HepG2 (cell line): ENCODE data around the gene TBC1D20. TPM values are rescaled to one million over a fixed set of nuclear protein-coding genes. Genes with fewer than 3 reads are reported as not detected.

Experiments used
- CC2D1A ChIP-seq: sonication (generic); formaldehyde crosslinking; IDR thresholded peaks from 2 replicates; pipeline ENCODE4 v1.8.1; 2023; ENCODE audit warnings: mild to moderate bottlenecking, missing genetic modification reagents
- CHCHD3 ChIP-seq: sonication (generic); formaldehyde crosslinking; IDR thresholded peaks from 2 replicates; pipeline ENCODE4 v1.8.0; 2022; ENCODE audit warnings: mild to moderate bottlenecking, missing genetic modification reagents, moderate library complexity
- GATA4 ChIP-seq: sonication (generic); IDR thresholded peaks from 2 replicates; pipeline ENCODE4 v1.6.1; 2016; ENCODE audit warnings: antibody characterized with exemption, low read depth, borderline replicate concordance
- GZF1 ChIP-seq: sonication (generic); formaldehyde crosslinking; IDR thresholded peaks from 2 replicates; pipeline ENCODE4 v1.5.1; 2020; ENCODE audit warnings: mild to moderate bottlenecking, missing genetic modification reagents
- KLF12 ChIP-seq: sonication (generic); formaldehyde crosslinking; IDR thresholded peaks from 2 replicates; pipeline ENCODE4 v1.4.0; 2020; ENCODE audit warnings: missing genetic modification reagents, borderline replicate concordance
- MAFK ChIP-seq, 2 experiments: IDR thresholded peaks in 1 of 2; conservative IDR thresholded peaks in 1 of 2; 2 replicates each; pipeline ENCODE4 v1.6.1; 2011; ENCODE audit warnings: improper control_type of control experiment in 2 of 2, low read length in 2 of 2
- NFATC3 ChIP-seq: sonication (generic); formaldehyde crosslinking; IDR thresholded peaks from 2 replicates; pipeline ENCODE4 v1.5.1; 2020; ENCODE audit warnings: mild to moderate bottlenecking, missing genetic modification reagents
- NFKBIZ ChIP-seq: IDR thresholded peaks from 2 replicates; pipeline ENCODE4 v1.6.1; 2018; ENCODE audit warnings: missing genetic modification reagents, missing compliant biosample characterization
- NFYB ChIP-seq: sonication (generic); formaldehyde crosslinking; IDR thresholded peaks from 2 replicates; pipeline ENCODE4 v1.4.0; 2020; ENCODE audit warnings: missing genetic modification reagents
- NONO ChIP-seq, 2 experiments: fragments of 450-650 bp in 1 of 2; sonication (generic) in 1 of 2; formaldehyde crosslinking in 1 of 2; IDR thresholded peaks in 1 of 2; conservative IDR thresholded peaks in 1 of 2; 2 replicates each; pipeline versions ENCODE4 v1.6.1 to v1.8.0; 2017 to 2022; ENCODE audit warnings: mild to moderate bottlenecking in 1 of 2, missing genetic modification reagents in 1 of 2, moderate library complexity in 1 of 2
- RELA ChIP-seq: sonication (generic); formaldehyde crosslinking; IDR thresholded peaks from 2 replicates; pipeline ENCODE4 v1.4.0; 2020; ENCODE audit warnings: missing genetic modification reagents
- RFXAP ChIP-seq: sonication (generic); formaldehyde crosslinking; IDR thresholded peaks from 2 replicates; pipeline ENCODE4 v1.4.0; 2020; ENCODE audit warnings: missing genetic modification reagents, borderline replicate concordance
- SAFB2 ChIP-seq: sonication (generic); formaldehyde crosslinking; IDR thresholded peaks from 2 replicates; pipeline ENCODE4 v1.5.1; 2020; ENCODE audit warnings: missing genetic modification reagents, low read depth, mild to moderate bottlenecking, borderline replicate concordance
- SMAD3 ChIP-seq: sonication (generic); formaldehyde crosslinking; IDR thresholded peaks from 2 replicates; pipeline ENCODE4 v1.4.0; 2020; ENCODE audit warnings: missing genetic modification reagents
- SOX13 ChIP-seq, 3 experiments: fragments of 450-650 bp in 1 of 3; sonication (generic) in 1 of 3; formaldehyde crosslinking in 1 of 3; IDR thresholded peaks in 2 of 3; conservative IDR thresholded peaks in 1 of 3; 2 replicates each; pipeline versions ENCODE4 v1.5.0 to v1.6.1; 2016 to 2020; ENCODE audit warnings: antibody characterized with exemption in 1 of 3, mild to moderate bottlenecking in 1 of 3, missing compliant biosample characterization in 1 of 3, missing genetic modification reagents in 1 of 3, moderate library complexity in 1 of 3
- SP1 ChIP-seq, 2 experiments: fragments of 450-650 bp in 1 of 2; sonication (generic) in 1 of 2; formaldehyde crosslinking in 1 of 2; IDR thresholded peaks; 2 replicates each; pipeline versions ENCODE4 v1.4.0 to v1.6.1; 2016 to 2020; ENCODE audit warnings: missing genetic modification reagents in 1 of 2
- TIGD3 ChIP-seq: sonication (generic); formaldehyde crosslinking; IDR thresholded peaks from 2 replicates; pipeline ENCODE4 v1.5.1; 2020; ENCODE audit warnings: mild to moderate bottlenecking, missing genetic modification reagents, borderline replicate concordance
- ZBTB1 ChIP-seq: sonication (generic); formaldehyde crosslinking; IDR thresholded peaks from 2 replicates; pipeline ENCODE4 v1.4.0; 2020; ENCODE audit warnings: missing genetic modification reagents, borderline replicate concordance
- ZFP41 ChIP-seq: sonication (generic); formaldehyde crosslinking; IDR thresholded peaks from 2 replicates; pipeline ENCODE4 v1.4.0; 2020; ENCODE audit warnings: mild to moderate bottlenecking, missing genetic modification reagents, borderline replicate concordance
- ZMYM4 ChIP-seq: sonication (generic); formaldehyde crosslinking; IDR thresholded peaks from 2 replicates; pipeline ENCODE4 v1.8.1; 2023; ENCODE audit warnings: mild to moderate bottlenecking, missing genetic modification reagents
- ZNF224 ChIP-seq: sonication (generic); formaldehyde crosslinking; IDR thresholded peaks from 2 replicates; pipeline ENCODE4 v1.5.0; 2020; ENCODE audit warnings: mild to moderate bottlenecking, missing genetic modification reagents
- ZNF331 ChIP-seq: sonication (generic); formaldehyde crosslinking; IDR thresholded peaks from 2 replicates; pipeline ENCODE4 v1.4.0; 2020; ENCODE audit warnings: missing genetic modification reagents
- ZNF562 ChIP-seq: sonication (generic); formaldehyde crosslinking; IDR thresholded peaks from 2 replicates; pipeline ENCODE4 v1.8.0; 2022; ENCODE audit warnings: missing genetic modification reagents, borderline replicate concordance
- ZNF607 ChIP-seq: sonication (generic); formaldehyde crosslinking; IDR thresholded peaks from 2 replicates; pipeline ENCODE4 v1.5.1; 2020; ENCODE audit warnings: missing genetic modification reagents, mild to moderate bottlenecking, borderline replicate concordance
- ZNF772 ChIP-seq: sonication (generic); formaldehyde crosslinking; IDR thresholded peaks from 2 replicates; pipeline ENCODE4 v1.5.0; 2020; ENCODE audit warnings: mild to moderate bottlenecking, missing genetic modification reagents
- polyA plus RNA-seq, 8 experiments: library from polyadenylated mRNA; depleted of rRNA in 3 of 8; stranded (reverse) in 7 of 8; unstranded in 1 of 8; fragments of >200 nt; fragmentation: Illumina TruSeq in 4 of 8; extraction: Trizol in 4 of 8; gene quantifications; 2 replicates each; pipeline versions ENCODE4 v1.2.1 to v1.2.3, GENCODE V29; 2011 to 2016; ENCODE audit warnings: low read depth in 4 of 8, missing spikeins in 1 of 8, mixed read lengths in 1 of 8; ENCODE audit not compliant: insufficient read depth in 1 of 8
- total RNA-seq, 5 experiments: library from RNA; depleted of rRNA; stranded (reverse); fragments of >200 nt; fragmentation: Illumina TruSeq; extraction: Trizol; gene quantifications; 2 replicates each; pipeline ENCODE4 v1.2.3, GENCODE V29; 2016; ENCODE audit warnings: low read depth in 1 of 5
- TF ChIP-seq, protein P1 (sequence below): sonication (generic); formaldehyde crosslinking; IDR thresholded peaks from 2 replicates; pipeline ENCODE4 v1.5.1; 2020; ENCODE audit warnings: missing genetic modification reagents, mild to moderate bottlenecking, borderline replicate concordance
- TF ChIP-seq, protein P2 (sequence below): sonication (generic); formaldehyde crosslinking; IDR thresholded peaks from 2 replicates; pipeline ENCODE4 v1.4.0; 2020; ENCODE audit warnings: mild to moderate bottlenecking, missing genetic modification reagents

Gene TBC1D20
- total and polyA plus RNA-seq, 2 of the 13 experiments (the other 11 are each of a cell fraction or from before 2014, with no cell fraction given) = 36.6 to 47.1 TPM

DNA sequence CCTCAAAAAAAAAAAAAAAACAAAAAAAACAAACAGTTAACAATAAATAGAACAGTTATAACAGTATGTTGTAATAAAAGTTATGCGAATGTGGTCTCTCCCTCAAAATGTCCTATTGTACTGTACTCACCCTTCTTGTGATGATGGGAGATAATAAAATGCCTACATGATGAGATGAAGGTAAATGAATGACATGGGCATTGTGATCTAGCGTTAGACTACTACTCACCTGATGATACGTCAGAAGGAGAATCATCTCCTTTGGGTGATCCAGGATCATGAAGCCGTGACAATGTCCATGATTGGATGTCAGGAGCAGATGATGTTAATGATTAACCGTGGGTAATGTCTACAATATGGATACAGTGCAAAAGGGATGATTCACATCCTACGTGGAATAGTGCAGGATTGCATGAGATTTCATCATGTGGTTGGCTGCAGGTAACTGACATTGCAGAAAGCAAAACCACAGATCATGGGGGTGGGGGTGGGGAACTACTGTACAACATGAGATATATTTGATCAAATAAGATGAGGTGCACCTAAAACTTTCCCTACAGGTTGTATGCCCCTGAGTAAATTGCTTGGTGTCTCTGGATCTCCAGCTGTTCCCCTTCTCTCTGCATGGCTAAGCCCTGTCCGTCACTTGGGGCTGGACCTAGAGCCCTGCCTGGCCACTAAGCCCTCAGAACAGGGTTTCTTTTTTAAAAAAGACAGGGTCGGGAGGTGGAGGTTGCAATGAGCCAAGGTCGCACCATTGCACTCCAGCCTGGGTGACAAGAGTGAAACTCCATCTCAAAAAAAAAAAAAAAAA lies 60.4 kb downstream of the TBC1D20 start (continued):
- no peak for TF ChIP-seq KLF12 (CRISPR knock-in tag)
- peak; percentile 92; the same call in 1 of the 2 replicates for TF ChIP-seq SMAD3 (CRISPR knock-in tag)
- TF ChIP-seq ZNF772 (CRISPR knock-in tag) = peak; percentile 25; the same call in 1 of the 2 replicates
- TF ChIP-seq ZNF607 = peak; percentile 17; the same call in 1 of the 2 replicates
- TF ChIP-seq, protein P1, sequence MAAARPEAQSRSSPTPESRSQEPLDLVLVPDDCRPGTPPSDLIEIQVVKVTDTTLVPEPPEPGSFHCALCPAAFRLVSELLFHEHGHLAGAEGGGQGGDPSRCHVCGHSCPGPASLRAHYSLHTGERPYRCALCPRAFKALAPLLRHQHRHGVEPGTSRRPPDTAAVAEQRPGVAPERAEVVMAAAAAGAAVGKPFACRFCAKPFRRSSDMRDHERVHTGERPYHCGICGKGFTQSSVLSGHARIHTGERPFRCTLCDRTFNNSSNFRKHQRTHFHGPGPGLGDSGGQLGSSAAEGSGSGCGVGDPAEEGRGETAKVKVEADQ (CRISPR knock-in tag) = 0 out of 2 replicates have a peak, but pooled peaks have one; percentile 12
- no peak for TF ChIP-seq SAFB2 (CRISPR knock-in tag)
- 0 out of 2 replicates have a peak, but pooled peaks have one; percentile 9 for TF ChIP-seq ZNF224
- peak; percentile 84 for TF ChIP-seq ZMYM4 (CRISPR knock-in tag)
- TF ChIP-seq TIGD3 (CRISPR knock-in tag) = no peak
- peak; percentile 95 for TF ChIP-seq ZNF331
- peak; percentile 74 for TF ChIP-seq RFXAP (CRISPR knock-in tag)
- no peak for TF ChIP-seq CC2D1A (CRISPR knock-in tag)
- no peak for TF ChIP-seq CHCHD3 (CRISPR knock-in tag)
- TF ChIP-seq SP1 (IDR thresholded peaks at IDR 0.05) = no peak
- no peak; the same call in 1 of the 2 replicates for TF ChIP-seq SP1 (CRISPR knock-in tag; IDR thresholded peaks at IDR 0.05)
- TF ChIP-seq MAFK (conservative IDR thresholded peaks at IDR 0.05 in 1 of 2, IDR thresholded peaks at IDR 0.05 in 1 of 2; ENCODE audit: low read length in 2 of 2) = peak; percentile 80 to 84
- no peak for TF ChIP-seq NFATC3 (CRISPR knock-in tag)
- TF ChIP-seq GZF1 (CRISPR knock-in tag) = no peak; the same call in 1 of the 2 replicates
- TF ChIP-seq RELA = peak; percentile 73; the same call in 1 of the 2 replicates
- TF ChIP-seq ZNF562 (CRISPR knock-in tag) = no peak
- 0 out of 2 replicates have a peak, but pooled peaks have one; percentile 85 for TF ChIP-seq GATA4
- TF ChIP-seq NFKBIZ = peak; percentile 89
- TF ChIP-seq NONO (IDR thresholded peaks at IDR 0.05) = no peak
- peak; percentile 77 for TF ChIP-seq NONO (CRISPR knock-in tag; conservative IDR thresholded peaks at IDR 0.05)
- no peak for TF ChIP-seq ZFP41 (CRISPR knock-in tag)
- TF ChIP-seq, protein P2, sequence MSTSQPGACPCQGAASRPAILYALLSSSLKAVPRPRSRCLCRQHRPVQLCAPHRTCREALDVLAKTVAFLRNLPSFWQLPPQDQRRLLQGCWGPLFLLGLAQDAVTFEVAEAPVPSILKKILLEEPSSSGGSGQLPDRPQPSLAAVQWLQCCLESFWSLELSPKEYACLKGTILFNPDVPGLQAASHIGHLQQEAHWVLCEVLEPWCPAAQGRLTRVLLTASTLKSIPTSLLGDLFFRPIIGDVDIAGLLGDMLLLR (CRISPR knock-in tag) = no peak
- no peak; the same call in none of the 2 replicates for TF ChIP-seq SOX13 (IDR thresholded peaks at IDR 0.05)
- peak in 1 of 2 experiments; percentile 90; a peak in 2 of 4 replicates for TF ChIP-seq SOX13 (CRISPR knock-in tag; conservative IDR thresholded peaks at IDR 0.05 in 1 of 2, IDR thresholded peaks at IDR 0.05 in 1 of 2)
- TF ChIP-seq ZBTB1 = no peak
- peak; percentile 87 for TF ChIP-seq NFYB
